ACC112 (cell line): ENCODE results near the gene USF3.

Experiments
- H2AFZ ChIP-seq: fragments of 200-600 bp; sonication (generic); one replicate; pipeline ENCODE4 v1.6.0; 2017; ENCODE audit warnings: antibody characterized with exemption, low read length; ENCODE audit not compliant: unreplicated experiment
- H3K27ac ChIP-seq: fragments of 200-600 bp; sonication (generic); 2 replicates; pipeline ENCODE4 v1.5.1; 2014; ENCODE audit warnings: low read depth, mild to moderate bottlenecking, antibody characterized with exemption, low read length, moderate library complexity
- H3K27me3 ChIP-seq: fragments of 200-600 bp; sonication (generic); 2 replicates; pipeline ENCODE4 v1.6.1; 2014; ENCODE audit warnings: mild to moderate bottlenecking, antibody characterized with exemption, low read length, moderate library complexity, mixed read lengths; ENCODE audit not compliant: insufficient read depth
- H3K36me3 ChIP-seq: fragments of 200-600 bp; sonication (generic); 2 replicates; pipeline ENCODE4 v1.6.1; 2016; ENCODE audit warnings: mild to moderate bottlenecking, antibody characterized with exemption, low read length, moderate library complexity, mixed read lengths; ENCODE audit not compliant: insufficient read depth
- H3K4me1 ChIP-seq: fragments of 200-600 bp; sonication (generic); one replicate; pipeline ENCODE4 v1.6.1; 2016; ENCODE audit warnings: low read length, mixed read lengths; ENCODE audit not compliant: insufficient read depth, unreplicated experiment, control insufficient read depth
- H3K4me3 ChIP-seq: fragments of 200-600 bp; sonication (generic); 2 replicates; pipeline ENCODE4 v1.5.1; 2014; ENCODE audit warnings: mild to moderate bottlenecking, low read depth, low read length
- H3K79me2 ChIP-seq: fragments of 200-600 bp; sonication (generic); one replicate; pipeline ENCODE4 v1.6.0; 2016; ENCODE audit warnings: low read length; ENCODE audit not compliant: control insufficient read depth, unreplicated experiment, insufficient read depth

Gene USF3

DNA sequence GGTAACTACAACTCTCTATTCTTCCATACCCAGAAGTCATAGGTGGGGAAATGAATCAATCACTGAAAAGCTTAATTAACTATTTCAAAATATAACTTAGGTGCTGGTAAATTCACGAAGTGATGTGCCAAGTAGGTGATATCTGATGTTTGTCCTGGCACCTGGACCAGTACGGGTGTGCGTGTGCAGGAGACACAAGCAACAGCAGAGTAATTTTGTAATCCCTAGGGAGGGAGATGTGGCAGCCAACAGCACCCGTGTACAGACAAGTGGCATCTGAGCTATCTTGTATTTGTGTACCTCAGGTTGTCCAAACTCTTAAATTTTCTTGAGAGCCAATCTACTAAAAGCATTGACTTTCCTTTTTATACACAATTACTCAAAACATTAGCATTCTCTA is 22.8 kb downstream of the USF3 start:
- Histone ChIP-seq H3K36me3 (no peaks in the 10 kb centered on the region), H3K79me2 (no peaks in the 10 kb centered on the region), H3K4me3 (no peak overlapping the region), H3K27me3 (no peaks in the 10 kb centered on the region), H2AFZ (no peak overlapping the region), H3K4me1 (peaks cover 2% of the 10 kb centered on the region), H3K27ac (no peak overlapping the region)

DNA sequence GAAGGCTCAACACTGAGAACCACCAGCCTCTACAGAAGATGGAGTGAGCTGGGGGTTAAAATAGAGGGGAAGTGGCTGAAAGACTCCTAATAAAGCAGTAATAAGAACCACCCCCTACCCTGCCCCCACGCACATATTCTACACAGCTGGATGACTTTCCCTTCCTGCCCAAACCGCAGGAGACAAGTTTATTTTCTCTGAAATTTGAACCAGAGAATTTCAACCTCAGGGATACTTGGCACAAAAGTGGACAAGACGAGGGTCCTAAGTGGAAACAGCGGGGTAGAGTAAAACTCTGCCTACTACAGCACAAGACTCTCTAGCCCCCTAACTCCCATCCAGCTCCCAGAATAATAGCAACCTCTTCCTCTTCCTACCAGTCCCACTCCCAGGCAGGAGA is 28.4 kb downstream of the USF3 start:
- no peaks in the 10 kb centered on the region for H3K79me2 ChIP-seq
- no peaks in the 10 kb centered on the region for H3K36me3 ChIP-seq
- H3K4me3 ChIP-seq = no peak overlapping the region
- H3K27ac ChIP-seq = no peak overlapping the region
- H3K27me3 ChIP-seq = no peaks in the 10 kb centered on the region
- no peak overlapping the region for H2AFZ ChIP-seq
- peaks cover 8% of the 10 kb centered on the region for H3K4me1 ChIP-seq

DNA sequence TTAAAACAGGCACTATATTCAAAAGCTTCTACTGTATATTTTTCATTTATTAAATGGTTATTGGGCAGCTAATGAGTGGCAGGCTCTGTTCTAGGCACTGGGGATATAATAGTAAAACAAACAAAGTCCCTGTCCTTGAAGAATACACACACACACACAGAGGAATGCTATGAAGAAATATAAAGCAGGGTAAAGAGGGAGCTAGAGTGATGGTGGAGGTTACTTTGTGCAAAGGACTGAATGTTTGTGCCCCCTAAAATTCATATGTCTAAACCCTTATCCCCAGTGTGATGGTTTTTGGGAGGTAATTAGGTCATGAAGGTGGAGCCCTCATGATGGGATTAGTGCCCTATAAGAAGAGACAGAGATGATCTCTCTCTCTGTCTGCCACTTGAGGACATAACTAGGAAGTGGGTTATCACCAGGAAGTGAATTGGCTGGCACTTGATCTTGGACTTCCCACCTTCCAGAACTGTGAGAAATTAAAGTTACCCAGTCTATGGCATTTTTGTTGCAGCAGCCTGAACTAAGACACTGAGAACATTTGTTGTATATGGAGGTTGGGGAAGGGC is 31.8 kb downstream of the USF3 start:
- Histone ChIP-seq H3K4me3 (no peak overlapping the region), H3K4me1 (peaks cover 8% of the 10 kb centered on the region), H3K36me3 (peaks cover 8% of the 10 kb centered on the region)

DNA sequence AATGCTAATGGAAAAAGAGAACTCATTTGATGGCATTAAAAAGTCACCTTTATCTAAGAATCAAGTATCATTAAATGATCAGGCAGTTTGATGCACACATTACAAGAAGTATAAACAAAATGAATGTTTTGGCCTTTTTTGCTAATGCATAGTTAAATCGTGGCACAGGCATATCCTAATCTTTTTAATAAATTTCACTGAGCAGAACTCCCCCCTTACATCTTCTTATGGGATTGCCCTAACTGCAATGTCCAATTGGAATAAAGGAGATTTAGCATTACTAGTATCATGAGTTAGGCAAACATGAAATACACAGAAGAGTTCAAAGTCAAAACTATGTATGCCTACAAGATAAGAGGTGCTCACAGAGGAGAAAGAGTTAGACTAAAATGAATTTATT is 32.7 kb downstream of the USF3 start:
- Histone ChIP-seq H2AFZ (no peak overlapping the region), H3K4me1 (peaks cover 8% of the 10 kb centered on the region), H3K79me2 (no peaks in the 10 kb centered on the region), H3K27ac (no peak overlapping the region), H3K36me3 (peaks cover 8% of the 10 kb centered on the region), H3K27me3 (no peaks in the 10 kb centered on the region), H3K4me3 (no peak overlapping the region)

More for the DNA sequence above, 31.8 kb downstream of the USF3 start:
- Histone ChIP-seq H2AFZ (no peak overlapping the region), H3K79me2 (no peaks in the 10 kb centered on the region), H3K27ac (no peak overlapping the region), H3K27me3 (no peaks in the 10 kb centered on the region)

DNA sequence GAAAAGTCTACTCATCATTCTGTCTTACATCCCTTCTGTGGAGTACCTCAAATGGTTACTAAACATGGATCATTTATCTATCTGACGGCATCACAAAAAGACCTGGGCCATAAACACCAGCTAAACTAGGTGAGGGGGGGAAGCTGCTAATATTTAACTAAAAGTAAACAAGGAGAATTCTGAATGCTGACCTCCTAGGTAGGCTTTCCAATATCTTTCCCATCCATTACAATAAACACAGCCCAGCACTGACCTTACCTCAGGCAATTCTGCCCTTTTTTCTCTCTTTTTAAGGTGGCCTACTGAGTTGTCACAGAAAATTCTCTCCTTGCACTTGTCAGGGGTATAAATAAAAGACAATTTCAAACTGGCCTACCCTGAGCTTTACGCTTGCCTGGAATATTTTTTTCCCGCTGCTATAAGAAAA is 33.1 kb downstream of the USF3 start:
- Histone ChIP-seq H3K4me3 (no peak overlapping the region), H3K27ac (no peak overlapping the region), H3K36me3 (peaks cover 8% of the 10 kb centered on the region), H3K4me1 (peaks cover 3% of the 10 kb centered on the region), H2AFZ (no peak overlapping the region), H3K79me2 (no peaks in the 10 kb centered on the region), H3K27me3 (no peaks in the 10 kb centered on the region)

GRCh38 chr3:113662824-113663223 is 33.6 kb downstream of the USF3 start:
- H3K27ac ChIP-seq = no peak overlapping the region

GRCh38 chr3:113660896-113661295 is 35.5 kb downstream of the USF3 start:
- no peak overlapping the region for H3K27ac ChIP-seq
- H2AFZ ChIP-seq = no peak overlapping the region

More at GRCh38 chr3:113662824-113663223, 33.6 kb downstream of the USF3 start:
- H3K4me3 ChIP-seq = no peak overlapping the region
- no peak overlapping the region for H2AFZ ChIP-seq
- no peaks in the 10 kb centered on the region for H3K27me3 ChIP-seq
- no peaks in the 10 kb centered on the region for H3K79me2 ChIP-seq
- peaks cover 8% of the 10 kb centered on the region for H3K36me3 ChIP-seq
- peaks cover under 1% of the 10 kb centered on the region for H3K4me1 ChIP-seq

GRCh38 chr3:113660458-113660857 is 36.0 kb downstream of the USF3 start:
- no peak overlapping the region for H3K4me3 ChIP-seq
- no peaks in the 10 kb centered on the region for H3K27me3 ChIP-seq
- H3K36me3 ChIP-seq = peaks cover 8% of the 10 kb centered on the region
- H3K4me1 ChIP-seq = no peaks in the 10 kb centered on the region
- no peak overlapping the region for H2AFZ ChIP-seq
- no peaks in the 10 kb centered on the region for H3K79me2 ChIP-seq
- H3K27ac ChIP-seq = no peak overlapping the region

More at GRCh38 chr3:113660896-113661295, 35.5 kb downstream of the USF3 start:
- peaks cover 8% of the 10 kb centered on the region for H3K36me3 ChIP-seq
- no peaks in the 10 kb centered on the region for H3K4me1 ChIP-seq
- H3K27me3 ChIP-seq = no peaks in the 10 kb centered on the region
- no peaks in the 10 kb centered on the region for H3K79me2 ChIP-seq
- no peak overlapping the region for H3K4me3 ChIP-seq

DNA sequence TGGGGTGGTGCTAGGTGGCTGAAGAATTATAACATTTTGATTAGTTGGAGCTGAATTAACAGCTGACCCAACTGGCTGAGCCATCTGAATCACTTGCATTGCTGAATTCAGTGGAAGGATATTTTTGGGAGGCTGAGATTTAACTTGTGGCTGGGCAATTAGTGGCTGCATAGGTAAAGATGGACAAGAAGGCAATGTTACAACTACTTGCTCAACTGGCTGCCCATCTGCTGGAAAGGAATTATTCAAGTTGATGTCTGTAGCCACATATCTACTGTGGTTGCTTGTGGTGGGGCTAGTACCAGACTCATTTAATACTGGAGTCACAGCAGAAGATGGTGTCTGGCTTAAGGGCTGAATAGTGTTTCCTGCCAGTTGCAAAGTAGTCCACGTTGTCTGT is 36.4 kb downstream of the USF3 start:
- peaks cover 8% of the 10 kb centered on the region for H3K36me3 ChIP-seq
- H2AFZ ChIP-seq = no peak overlapping the region
- H3K79me2 ChIP-seq = no peaks in the 10 kb centered on the region
- no peaks in the 10 kb centered on the region for H3K4me1 ChIP-seq
- H3K4me3 ChIP-seq = no peak overlapping the region
- no peaks in the 10 kb centered on the region for H3K27me3 ChIP-seq
- H3K27ac ChIP-seq = no peak overlapping the region

GRCh38 chr3:113659101-113659541 is 37.3 kb downstream of the USF3 start:
- Histone ChIP-seq H3K27ac (no peak overlapping the region), H3K27me3 (no peaks in the 10 kb centered on the region), H3K79me2 (no peaks in the 10 kb centered on the region), H2AFZ (no peak overlapping the region), H3K4me3 (no peak overlapping the region), H3K36me3 (peaks cover 8% of the 10 kb centered on the region), H3K4me1 (no peaks in the 10 kb centered on the region)

DNA sequence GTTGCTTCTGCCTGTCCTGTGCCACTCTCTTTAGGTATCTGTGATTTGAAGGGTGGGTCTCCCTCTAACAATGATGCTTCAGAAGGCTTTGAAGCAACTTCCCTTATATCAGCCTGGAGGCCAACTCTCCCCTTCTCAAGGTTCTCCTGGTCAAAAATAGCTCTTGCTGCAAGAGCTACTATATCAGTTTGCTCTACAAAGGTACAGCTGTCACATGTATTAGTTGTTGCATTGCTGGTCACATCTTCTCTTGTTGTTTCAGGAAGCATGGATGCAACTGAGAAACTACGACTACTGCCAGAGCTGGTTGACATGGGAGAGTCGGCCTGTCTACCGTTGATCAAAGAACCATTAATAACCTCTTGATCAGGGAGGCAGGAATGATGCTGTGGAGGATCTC is 38.3 kb downstream of the USF3 start:
- Histone ChIP-seq H3K79me2 (no peaks in the 10 kb centered on the region), H3K27me3 (no peaks in the 10 kb centered on the region), H3K36me3 (peaks cover 8% of the 10 kb centered on the region), H3K4me3 (no peak overlapping the region), H3K27ac (no peak overlapping the region), H2AFZ (no peak overlapping the region), H3K4me1 (no peaks in the 10 kb centered on the region)
